ENCODE measurements around the gene HAUS8. TPM values are rescaled to one million over a fixed set of nuclear protein-coding genes. Genes with fewer than 3 reads are reported as not detected.

The HAUS8 gene
- total and polyA plus RNA-seq, 2 of the 13 experiments (the other 11 are each of a cell fraction or from before 2014, with no cell fraction given): 7.8 to 17.5 TPM

- TF ChIP-seq ZNF577 (CRISPR knock-in tag; IDR thresholded peaks at IDR 0.05; ENCODE audit: borderline replicate concordance, low read depth) (no peak), ZNF788 (CRISPR knock-in tag; IDR thresholded peaks at IDR 0.05; ENCODE audit: borderline replicate concordance) (peak; percentile 76; the same call in 1 of the 2 replicates), ZNF264 (CRISPR knock-in tag; IDR thresholded peaks at IDR 0.05) (peak; percentile 79; the same call in 1 of the 2 replicates), NFYB (CRISPR knock-in tag; IDR thresholded peaks at IDR 0.05) (0 out of 2 replicates have a peak, but pooled peaks have one; percentile 33), MYC (CRISPR knock-in tag; IDR thresholded peaks at IDR 0.05; ENCODE audit: borderline replicate concordance) (peak; percentile 80; the same call in 1 of the 2 replicates), GATAD1 (CRISPR knock-in tag; IDR thresholded peaks at IDR 0.05) (peak; percentile 81), HOXA5 (CRISPR knock-in tag; IDR thresholded peaks at IDR 0.05) (peak; percentile 77; the same call in 1 of the 2 replicates), ZBTB7A (CRISPR knock-in tag; IDR thresholded peaks at IDR 0.05) (peak; percentile 83), ZNF83 (CRISPR knock-in tag; IDR thresholded peaks at IDR 0.05; ENCODE audit: borderline replicate concordance) (0 out of 2 replicates have a peak, but pooled peaks have one; percentile 82), ZNF670 (CRISPR knock-in tag; IDR thresholded peaks at IDR 0.05; ENCODE audit: borderline replicate concordance) (peak; percentile 90), KLF9 (CRISPR knock-in tag; IDR thresholded peaks at IDR 0.05; ENCODE audit: low read depth) (peak; percentile 43; the same call in 1 of the 2 replicates)
- TF ChIP-seq, protein P1, sequence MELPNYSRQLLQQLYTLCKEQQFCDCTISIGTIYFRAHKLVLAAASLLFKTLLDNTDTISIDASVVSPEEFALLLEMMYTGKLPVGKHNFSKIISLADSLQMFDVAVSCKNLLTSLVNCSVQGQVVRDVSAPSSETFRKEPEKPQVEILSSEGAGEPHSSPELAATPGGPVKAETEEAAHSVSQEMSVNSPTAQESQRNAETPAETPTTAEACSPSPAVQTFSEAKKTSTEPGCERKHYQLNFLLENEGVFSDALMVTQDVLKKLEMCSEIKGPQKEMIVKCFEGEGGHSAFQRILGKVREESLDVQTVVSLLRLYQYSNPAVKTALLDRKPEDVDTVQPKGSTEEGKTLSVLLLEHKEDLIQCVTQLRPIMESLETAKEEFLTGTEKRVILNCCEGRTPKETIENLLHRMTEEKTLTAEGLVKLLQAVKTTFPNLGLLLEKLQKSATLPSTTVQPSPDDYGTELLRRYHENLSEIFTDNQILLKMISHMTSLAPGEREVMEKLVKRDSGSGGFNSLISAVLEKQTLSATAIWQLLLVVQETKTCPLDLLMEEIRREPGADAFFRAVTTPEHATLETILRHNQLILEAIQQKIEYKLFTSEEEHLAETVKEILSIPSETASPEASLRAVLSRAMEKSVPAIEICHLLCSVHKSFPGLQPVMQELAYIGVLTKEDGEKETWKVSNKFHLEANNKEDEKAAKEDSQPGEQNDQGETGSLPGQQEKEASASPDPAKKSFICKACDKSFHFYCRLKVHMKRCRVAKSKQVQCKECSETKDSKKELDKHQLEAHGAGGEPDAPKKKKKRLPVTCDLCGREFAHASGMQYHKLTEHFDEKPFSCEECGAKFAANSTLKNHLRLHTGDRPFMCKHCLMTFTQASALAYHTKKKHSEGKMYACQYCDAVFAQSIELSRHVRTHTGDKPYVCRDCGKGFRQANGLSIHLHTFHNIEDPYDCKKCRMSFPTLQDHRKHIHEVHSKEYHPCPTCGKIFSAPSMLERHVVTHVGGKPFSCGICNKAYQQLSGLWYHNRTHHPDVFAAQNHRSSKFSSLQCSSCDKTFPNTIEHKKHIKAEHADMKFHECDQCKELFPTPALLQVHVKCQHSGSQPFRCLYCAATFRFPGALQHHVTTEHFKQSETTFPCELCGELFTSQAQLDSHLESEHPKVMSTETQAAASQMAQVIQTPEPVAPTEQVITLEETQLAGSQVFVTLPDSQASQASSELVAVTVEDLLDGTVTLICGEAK (IDR thresholded peaks at IDR 0.05): no peak
- TF ChIP-seq, protein P1 (CRISPR knock-in tag; IDR thresholded peaks at IDR 0.05): peak; percentile 22; the same call in 1 of the 2 replicates
- TF ChIP-seq, protein P2, sequence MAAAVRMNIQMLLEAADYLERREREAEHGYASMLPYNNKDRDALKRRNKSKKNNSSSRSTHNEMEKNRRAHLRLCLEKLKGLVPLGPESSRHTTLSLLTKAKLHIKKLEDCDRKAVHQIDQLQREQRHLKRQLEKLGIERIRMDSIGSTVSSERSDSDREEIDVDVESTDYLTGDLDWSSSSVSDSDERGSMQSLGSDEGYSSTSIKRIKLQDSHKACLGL (CRISPR knock-in tag; IDR thresholded peaks at IDR 0.05): peak; percentile 67; the same call in 1 of the 2 replicates
- TF ChIP-seq, protein P3, sequence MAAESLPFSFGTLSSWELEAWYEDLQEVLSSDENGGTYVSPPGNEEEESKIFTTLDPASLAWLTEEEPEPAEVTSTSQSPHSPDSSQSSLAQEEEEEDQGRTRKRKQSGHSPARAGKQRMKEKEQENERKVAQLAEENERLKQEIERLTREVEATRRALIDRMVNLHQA (CRISPR knock-in tag; IDR thresholded peaks at IDR 0.05): no peak
Observed at GRCh38 chr19:17075035-17075863, at the start of gene HAUS8, which contains the start of gene MYO9B (continued).

Data from HepG2 (cell line).